Gastrocnemius medialis (tissue), 4 donors: ENCODE data around the gene ING2.

Experiments
- CTCF ChIP-seq, 5 experiments: fragments of 450-650 bp in 3 of 5; fragments of 200-600 bp in 2 of 5; sonication (generic) in 2 of 5; IDR thresholded peaks in 4 of 5; conservative IDR thresholded peaks in 1 of 5; 1 replicate in 4 of 5; 2 replicates in 1 of 5; pipeline ENCODE4 v1.5.1; 2016 to 2019; ENCODE audit warnings: antibody characterized with exemption in 5 of 5, mild to moderate bottlenecking in 3 of 5, moderate library complexity in 3 of 5
- POLR2A ChIP-seq, 2 donors: fragments of 450-650 bp; IDR thresholded peaks; one replicate each; pipeline ENCODE4 v1.6.1; 2017; ENCODE audit warnings: antibody characterized with exemption in 2 of 2, mild to moderate bottlenecking in 2 of 2, moderate library complexity in 2 of 2

- TF ChIP-seq CTCF (IDR thresholded peaks at IDR 0.05 in 4 of 5, conservative IDR thresholded peaks at IDR 0.05 in 1 of 5): no peak
- no peak for TF ChIP-seq POLR2A (IDR thresholded peaks at IDR 0.05)
These were observed 26.7 kb upstream of the ING2 start for GRCh38 chr4:183478123-183478522.
